Adipocyte (in vitro differentiated cells): ENCODE data around the gene SLC19A1.

Source experiments
- DNase-seq: peaks from one replicate; pipeline ENCODE4 v3.0.0-alpha.2; 2015; ENCODE audit warnings: low read depth
- H3K27me3 ChIP-seq: replicated peaks from 2 replicates; pipeline ENCODE4 v1.7.0; 2013; ENCODE audit warnings: mild to moderate bottlenecking, low read length, moderate library complexity; ENCODE audit not compliant: control insufficient read depth, insufficient read depth
- H3K36me3 ChIP-seq: 2 replicates; pipeline ENCODE4 v1.7.0; 2013; ENCODE audit warnings: low read length, mild to moderate bottlenecking, moderate library complexity; ENCODE audit not compliant: control insufficient read depth, insufficient read depth, severe bottlenecking
- H3K4me1 ChIP-seq: 2 replicates; pipeline ENCODE4 v1.7.0; 2013; ENCODE audit warnings: mild to moderate bottlenecking, low read length, moderate library complexity; ENCODE audit not compliant: control insufficient read depth, insufficient read depth
- H3K4me3 ChIP-seq: 2 replicates; pipeline ENCODE4 v1.7.0; 2013; ENCODE audit warnings: mild to moderate bottlenecking, low read length, moderate library complexity
- H3K9ac ChIP-seq: 2 replicates; pipeline ENCODE4 v1.7.0; 2013; ENCODE audit warnings: mild to moderate bottlenecking, low read length, moderate library complexity
- H3K9me3 ChIP-seq: 2 replicates; pipeline ENCODE4 v1.7.0; 2013; ENCODE audit warnings: mild to moderate bottlenecking, low read length, moderate library complexity; ENCODE audit not compliant: control insufficient read depth

Gene SLC19A1

DNA sequence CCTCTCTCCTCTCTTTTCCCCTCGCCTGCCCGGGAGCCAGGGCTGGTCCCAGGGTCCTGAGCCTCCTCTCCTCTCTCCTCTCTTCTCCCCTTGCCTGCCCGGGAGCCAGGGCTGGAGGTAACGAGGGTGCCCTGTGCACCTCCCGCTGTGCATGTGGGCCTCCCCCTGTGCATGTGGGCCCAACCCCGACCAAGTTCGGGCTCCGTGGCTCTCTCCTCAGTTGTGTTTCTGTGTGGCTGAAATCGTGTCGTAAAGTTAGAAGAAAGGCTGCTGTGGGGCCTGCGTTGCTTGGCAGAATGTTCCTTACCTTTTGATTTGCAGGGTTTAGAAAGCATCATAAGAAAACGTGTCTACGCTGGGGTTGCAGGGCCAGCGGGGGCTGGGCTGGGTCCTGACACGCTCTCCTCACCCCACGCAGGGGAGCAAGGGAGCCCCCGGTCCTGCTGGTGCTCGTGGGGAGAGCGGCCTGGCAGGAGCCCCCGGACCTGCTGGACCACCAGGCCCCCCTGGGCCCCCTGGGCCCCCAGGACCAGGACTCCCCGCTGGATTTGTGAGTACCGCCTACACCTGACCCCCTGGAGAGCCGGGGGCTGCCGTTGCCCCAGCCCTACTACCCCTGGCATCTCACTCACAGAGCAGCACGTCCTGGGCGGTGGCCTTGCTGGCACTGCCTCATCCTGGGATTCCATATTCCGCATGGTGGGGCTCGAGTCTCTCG lies 55.6 kb downstream of the SLC19A1 start:
- Histone ChIP-seq H3K4me3 (no peak overlapping the region), H3K9ac (no peak overlapping the region), H3K36me3 (peaks cover 16% of the 10 kb centered on the region), H3K9me3 (no peaks in the 10 kb centered on the region), H3K27me3 (no peaks in the 10 kb centered on the region), H3K4me1 (no peaks in the 10 kb centered on the region)
- DNase-seq, result no peak

GRCh38 chr21:45485686-45486442 lies 56.4 kb downstream of the SLC19A1 start:
- Histone ChIP-seq H3K9me3 (no peaks in the 10 kb centered on the region), H3K9ac (no peak overlapping the region), H3K27me3 (no peaks in the 10 kb centered on the region), H3K4me3 (no peak overlapping the region), H3K36me3 (peaks cover 16% of the 10 kb centered on the region), H3K4me1 (no peaks in the 10 kb centered on the region)
- DNase-seq, result no peak

- no peaks in the 10 kb centered on the region for H3K9me3 ChIP-seq
- peaks cover 18% of the 10 kb centered on the region for H3K36me3 ChIP-seq
- H3K4me3 ChIP-seq, result no peak overlapping the region
- H3K9ac ChIP-seq, result no peak overlapping the region
- no peaks in the 10 kb centered on the region for H3K27me3 ChIP-seq
- DNase-seq, result no peak
- no peaks in the 10 kb centered on the region for H3K4me1 ChIP-seq
Observed at GRCh38 chr21:45484318-45484717, 57.9 kb downstream of the SLC19A1 start.

DNA sequence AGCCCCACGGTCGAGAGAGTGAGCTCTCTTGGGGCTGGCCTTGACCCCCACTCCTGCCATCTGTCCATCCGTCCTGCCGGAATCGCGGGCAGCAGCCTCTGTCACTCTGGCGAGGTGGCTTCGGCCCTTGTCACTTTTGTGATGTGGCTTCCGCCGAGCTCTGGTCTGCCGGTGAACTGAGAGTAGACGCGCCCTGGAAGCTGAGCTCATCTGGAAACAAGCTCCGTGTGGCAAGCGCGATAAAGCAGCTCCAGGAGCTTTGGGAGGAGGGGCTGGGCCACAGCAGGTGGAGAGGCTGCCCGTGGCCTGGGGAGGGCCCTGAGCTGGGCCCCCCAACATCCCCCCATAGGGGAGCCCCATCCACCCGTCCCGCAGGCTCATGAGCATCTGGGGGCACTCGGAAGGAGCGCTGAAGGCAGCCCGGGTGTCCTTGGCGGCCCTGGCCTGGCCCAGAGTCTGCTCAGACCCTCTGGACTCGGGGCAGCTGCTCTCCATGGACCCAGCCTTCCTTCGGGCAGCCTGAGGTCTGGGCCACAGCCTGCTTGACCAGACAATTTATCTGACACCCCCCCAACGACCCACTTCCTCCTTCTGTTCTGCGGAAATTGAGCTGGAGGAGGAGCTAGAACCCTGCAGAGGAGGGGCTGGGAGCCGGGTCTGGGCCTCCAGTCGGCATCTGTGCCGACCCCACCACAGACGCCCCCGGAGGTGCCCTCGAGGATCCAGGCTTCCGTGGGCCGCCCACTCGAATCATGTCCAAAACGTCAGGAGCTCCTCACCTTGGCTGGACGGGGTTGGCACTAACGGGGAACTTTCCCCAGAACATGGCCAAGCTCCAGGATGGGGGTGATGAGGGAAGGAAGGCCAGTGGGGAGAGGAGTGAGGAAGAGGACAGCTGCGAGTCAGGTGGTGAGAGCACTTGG lies 59.1 kb downstream of the SLC19A1 start:
- Histone ChIP-seq H3K9me3 (no peaks in the 10 kb centered on the region), H3K27me3 (no peaks in the 10 kb centered on the region), H3K4me1 (no peaks in the 10 kb centered on the region), H3K36me3 (peaks cover 25% of the 10 kb centered on the region), H3K9ac (no peak overlapping the region), H3K4me3 (no peak overlapping the region)
- DNase-seq, result no peak

- Histone ChIP-seq H3K9me3 (no peaks in the 10 kb centered on the region), H3K4me3 (no peak overlapping the region), H3K4me1 (no peaks in the 10 kb centered on the region), H3K9ac (no peak overlapping the region), H3K27me3 (no peaks in the 10 kb centered on the region), H3K36me3 (peaks cover 20% of the 10 kb centered on the region)
- no peak for DNase-seq
Observed at GRCh38 chr21:45481977-45482898, 60.0 kb downstream of the SLC19A1 start.

DNA sequence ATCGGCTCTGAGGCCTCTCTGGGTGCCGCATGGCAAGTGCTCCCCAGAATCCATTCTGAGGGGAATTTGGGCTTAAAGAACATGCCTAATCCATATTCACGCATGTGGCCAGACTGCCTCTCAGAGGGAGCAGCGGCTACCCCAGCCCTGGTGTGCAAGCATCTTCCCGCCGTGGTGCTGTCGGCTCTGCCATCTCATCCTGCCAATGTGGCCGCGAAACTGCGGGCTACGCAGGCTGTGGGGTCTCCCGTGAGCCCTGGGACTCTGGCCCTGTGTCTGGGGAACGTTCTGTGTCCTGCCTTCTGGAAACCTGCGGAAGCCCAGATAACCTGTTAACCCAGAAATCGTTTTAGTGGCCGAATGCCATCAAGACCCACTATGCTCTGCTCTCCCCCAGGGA lies 60.7 kb downstream of the SLC19A1 start:
- no peaks in the 10 kb centered on the region for H3K27me3 ChIP-seq
- H3K4me3 ChIP-seq, result no peak overlapping the region
- H3K9me3 ChIP-seq, result no peaks in the 10 kb centered on the region
- H3K4me1 ChIP-seq, result no peaks in the 10 kb centered on the region
- no peak overlapping the region for H3K9ac ChIP-seq
- peaks cover 20% of the 10 kb centered on the region for H3K36me3 ChIP-seq
- no peak for DNase-seq

DNA sequence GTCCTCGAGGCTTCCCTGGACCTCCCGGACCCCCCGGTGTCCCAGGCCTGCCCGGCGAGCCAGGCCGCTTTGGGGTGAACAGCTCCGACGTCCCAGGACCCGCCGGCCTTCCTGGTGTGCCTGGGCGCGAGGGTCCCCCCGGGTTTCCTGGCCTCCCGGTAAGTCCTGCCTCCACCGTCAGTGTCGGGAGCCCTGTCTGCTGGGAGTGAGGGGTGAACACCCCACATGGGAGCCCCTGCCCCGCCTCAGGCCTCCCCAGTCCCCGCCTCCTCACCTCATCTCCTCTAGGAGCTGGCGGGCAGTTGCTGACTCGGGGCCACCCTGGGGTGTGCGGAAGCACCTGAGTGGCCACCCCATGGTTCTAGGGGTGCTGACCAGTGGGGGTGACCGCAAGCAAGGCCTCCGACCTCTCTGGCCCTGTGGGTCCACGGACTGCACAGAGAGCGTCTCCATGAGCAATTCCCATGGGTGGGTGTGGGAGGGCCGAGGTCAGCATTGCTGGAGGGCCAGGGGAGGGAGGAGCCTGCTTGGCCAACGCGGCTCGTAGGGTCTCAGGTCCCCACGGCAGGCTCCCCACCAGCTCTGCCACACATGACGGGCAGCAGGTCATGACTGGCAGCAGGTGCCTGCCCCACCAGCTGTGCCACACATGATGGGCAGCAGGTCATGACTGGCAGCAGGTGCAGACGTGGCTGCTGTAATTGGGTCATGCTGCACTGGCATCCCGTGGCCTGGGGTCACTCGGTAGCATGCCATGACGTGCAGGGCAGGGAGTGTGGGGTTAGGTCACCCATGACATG lies 61.3 kb downstream of the SLC19A1 start:
- Histone ChIP-seq H3K9ac (no peak overlapping the region), H3K27me3 (no peaks in the 10 kb centered on the region), H3K4me3 (no peak overlapping the region), H3K36me3 (peaks cover 20% of the 10 kb centered on the region), H3K4me1 (no peaks in the 10 kb centered on the region), H3K9me3 (no peaks in the 10 kb centered on the region)
- no peak for DNase-seq

- peaks cover 20% of the 10 kb centered on the region for H3K36me3 ChIP-seq
Observed at GRCh38 chr21:45479691-45480675, 62.3 kb downstream of the SLC19A1 start.

DNA sequence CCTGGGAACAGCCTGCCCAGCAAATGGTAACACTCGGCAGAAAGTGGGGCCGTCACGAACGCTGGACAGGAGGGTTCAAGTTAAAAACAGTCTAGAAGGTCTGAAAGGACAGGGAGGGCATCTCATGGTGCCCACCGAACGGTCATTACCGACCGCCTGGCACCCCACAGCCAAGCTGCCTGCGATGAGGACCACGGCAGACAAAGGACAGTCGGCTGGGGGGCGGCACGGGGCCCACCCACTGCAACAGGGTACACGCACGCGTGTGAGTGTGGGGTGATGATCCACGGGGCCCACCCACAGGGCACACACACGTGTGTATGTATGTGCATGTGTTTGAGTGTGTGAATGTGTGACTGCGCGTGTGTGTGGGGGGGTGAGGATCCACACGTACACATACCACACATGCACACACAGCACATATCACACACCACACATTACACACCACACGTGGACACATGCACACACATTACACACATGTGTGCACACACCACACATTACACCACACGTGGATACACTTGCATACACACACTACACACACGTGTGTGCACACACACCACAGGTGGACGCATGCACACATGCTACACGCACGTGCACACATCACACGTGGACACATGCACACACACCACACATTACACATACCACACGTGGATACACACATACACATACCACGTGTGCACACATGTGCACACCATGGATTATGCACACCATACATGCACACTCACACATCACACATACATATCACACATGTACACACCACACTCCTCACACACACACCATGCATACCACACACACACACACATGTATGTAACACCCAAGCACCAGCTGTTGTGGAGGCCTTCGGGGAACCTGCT lies 63.2 kb downstream of the SLC19A1 start:
- DNase-seq, result no peak
- Histone ChIP-seq H3K4me3 (no peak overlapping the region), H3K27me3 (no peaks in the 10 kb centered on the region)

More at GRCh38 chr21:45479691-45480675, 62.3 kb downstream of the SLC19A1 start:
- Histone ChIP-seq H3K9ac (no peak overlapping the region), H3K4me1 (no peaks in the 10 kb centered on the region), H3K27me3 (no peaks in the 10 kb centered on the region), H3K9me3 (no peaks in the 10 kb centered on the region), H3K4me3 (no peak overlapping the region)
- no peak for DNase-seq

More for the DNA sequence above, 63.2 kb downstream of the SLC19A1 start:
- Histone ChIP-seq H3K9me3 (no peaks in the 10 kb centered on the region), H3K9ac (no peak overlapping the region), H3K4me1 (no peaks in the 10 kb centered on the region), H3K36me3 (peaks cover 15% of the 10 kb centered on the region)
